HL-60 (cell line): ENCODE data around the gene SLC17A7.

ENCODE experiments used
- DNase-seq, 2 experiments: peaks; one replicate each; pipeline ENCODE4 v3.0.0-alpha.2; 2010 to 2020; ENCODE audit warnings: low read depth in 1 of 2, low spot score in 1 of 2
- H3K27ac ChIP-seq: fragments of 250-450 bp; sonication (Bioruptor Pico); replicated peaks from 2 replicates; pipeline ENCODE4 v1.5.1; 2020; ENCODE audit warnings: mild to moderate bottlenecking, moderate library complexity
- H3K27me3 ChIP-seq: fragments of 250-450 bp; sonication (Bioruptor Pico); 2 replicates; pipeline ENCODE4 v1.5.1; 2021; ENCODE audit warnings: mild to moderate bottlenecking, moderate library complexity; ENCODE audit not compliant: insufficient read depth, poor library complexity, severe bottlenecking
- H3K4me3 ChIP-seq: replicated peaks from 2 replicates; pipeline ENCODE4 v1.5.1; 2011; ENCODE audit warnings: mild to moderate bottlenecking, control low read depth, low read length; ENCODE audit not compliant: insufficient read depth
- CTCF ChIP-seq: IDR thresholded peaks from one replicate; pipeline ENCODE4 v1.5.1; 2011; ENCODE audit warnings: low read length, control low read depth, inconsistent platforms; ENCODE audit not compliant: insufficient read depth
- GABPA ChIP-seq: IDR thresholded peaks from 2 replicates; pipeline ENCODE4 v1.6.1; 2012; ENCODE audit warnings: low read depth
- POLR2AphosphoS5 ChIP-seq: IDR thresholded peaks from 2 replicates; pipeline ENCODE4 v1.6.1; 2012; ENCODE audit warnings: low read depth
- SPI1 ChIP-seq: IDR thresholded peaks from 2 replicates; pipeline ENCODE4 v1.6.1; 2012; ENCODE audit warnings: low read depth, mild to moderate bottlenecking, borderline replicate concordance
- TF ChIP-seq, protein P1 (sequence below): IDR thresholded peaks from 2 replicates; pipeline ENCODE4 v1.6.1; 2012; ENCODE audit warnings: low read depth; ENCODE audit not compliant: insufficient replicate concordance

Gene SLC17A7

GRCh38 chr19:49488863-49489537 is 47.7 kb upstream of the SLC17A7 start:
- peak overlapping the region; percentile 98 for H3K27ac ChIP-seq
- no peaks in the 10 kb centered on the region for H3K27me3 ChIP-seq
- peak overlapping the region; percentile 67 for H3K4me3 ChIP-seq
- TF ChIP-seq GABPA (no peak), CTCF (no peak), POLR2AphosphoS5 (no peak; the same call in 1 of the 2 replicates), SPI1 (no peak)
- TF ChIP-seq, protein P1, sequence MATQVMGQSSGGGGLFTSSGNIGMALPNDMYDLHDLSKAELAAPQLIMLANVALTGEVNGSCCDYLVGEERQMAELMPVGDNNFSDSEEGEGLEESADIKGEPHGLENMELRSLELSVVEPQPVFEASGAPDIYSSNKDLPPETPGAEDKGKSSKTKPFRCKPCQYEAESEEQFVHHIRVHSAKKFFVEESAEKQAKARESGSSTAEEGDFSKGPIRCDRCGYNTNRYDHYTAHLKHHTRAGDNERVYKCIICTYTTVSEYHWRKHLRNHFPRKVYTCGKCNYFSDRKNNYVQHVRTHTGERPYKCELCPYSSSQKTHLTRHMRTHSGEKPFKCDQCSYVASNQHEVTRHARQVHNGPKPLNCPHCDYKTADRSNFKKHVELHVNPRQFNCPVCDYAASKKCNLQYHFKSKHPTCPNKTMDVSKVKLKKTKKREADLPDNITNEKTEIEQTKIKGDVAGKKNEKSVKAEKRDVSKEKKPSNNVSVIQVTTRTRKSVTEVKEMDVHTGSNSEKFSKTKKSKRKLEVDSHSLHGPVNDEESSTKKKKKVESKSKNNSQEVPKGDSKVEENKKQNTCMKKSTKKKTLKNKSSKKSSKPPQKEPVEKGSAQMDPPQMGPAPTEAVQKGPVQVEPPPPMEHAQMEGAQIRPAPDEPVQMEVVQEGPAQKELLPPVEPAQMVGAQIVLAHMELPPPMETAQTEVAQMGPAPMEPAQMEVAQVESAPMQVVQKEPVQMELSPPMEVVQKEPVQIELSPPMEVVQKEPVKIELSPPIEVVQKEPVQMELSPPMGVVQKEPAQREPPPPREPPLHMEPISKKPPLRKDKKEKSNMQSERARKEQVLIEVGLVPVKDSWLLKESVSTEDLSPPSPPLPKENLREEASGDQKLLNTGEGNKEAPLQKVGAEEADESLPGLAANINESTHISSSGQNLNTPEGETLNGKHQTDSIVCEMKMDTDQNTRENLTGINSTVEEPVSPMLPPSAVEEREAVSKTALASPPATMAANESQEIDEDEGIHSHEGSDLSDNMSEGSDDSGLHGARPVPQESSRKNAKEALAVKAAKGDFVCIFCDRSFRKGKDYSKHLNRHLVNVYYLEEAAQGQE: no peak
- DNase-seq: no peak

DNA sequence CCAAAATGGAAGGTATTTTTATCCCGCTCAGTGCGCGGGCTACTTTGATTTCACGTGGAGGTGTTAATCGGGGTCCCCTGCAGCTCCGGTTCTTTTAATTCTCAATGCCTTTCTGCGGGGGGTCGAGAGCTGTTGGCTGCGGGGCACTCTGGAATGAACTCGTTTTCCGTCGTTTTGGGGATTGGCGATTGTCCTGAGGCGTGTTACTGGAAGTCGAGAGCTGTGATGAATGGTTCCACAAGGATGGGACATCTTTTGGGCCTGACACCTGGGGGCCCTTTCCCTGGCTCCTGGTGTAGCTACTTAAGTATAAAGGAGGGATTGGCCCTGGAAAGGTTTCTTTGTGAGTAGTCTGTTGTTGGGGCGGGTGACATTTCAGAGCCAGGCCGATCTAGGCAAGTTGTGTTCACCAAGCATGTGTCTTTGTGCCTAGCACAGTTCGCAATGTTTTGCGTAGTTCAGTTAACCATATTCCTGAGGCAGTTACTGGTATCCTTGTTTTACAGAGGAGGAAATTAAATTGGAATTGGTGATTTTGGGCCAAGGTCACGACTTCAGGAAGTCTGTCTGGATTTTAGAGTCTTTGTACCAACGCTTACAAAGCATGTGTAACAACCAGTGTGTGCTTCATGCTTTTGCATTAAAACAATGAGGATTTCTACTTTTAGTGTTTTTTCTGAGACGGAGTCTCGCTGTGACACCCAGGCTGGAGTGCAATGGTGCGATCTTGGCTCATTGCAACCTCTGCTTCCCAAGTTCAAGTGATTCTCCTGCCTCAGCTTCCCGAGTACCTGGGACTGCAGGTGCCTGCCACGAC is 46.9 kb upstream of the SLC17A7 start:
- TF ChIP-seq POLR2AphosphoS5 (peak; percentile 42; the same call in 1 of the 2 replicates), GABPA (no peak), CTCF (no peak)
- TF ChIP-seq, protein P1: peak; percentile 22
- H3K27ac ChIP-seq: peak overlapping the region; percentile 98
- no peaks in the 10 kb centered on the region for H3K27me3 ChIP-seq
- peak overlapping the region; percentile 67 for H3K4me3 ChIP-seq
- peak in 1 of 2 experiments; percentile 71 for DNase-seq

GRCh38 chr19:49487277-49488045 is 46.1 kb upstream of the SLC17A7 start, which contains the start of gene RPL13A:
Gene RPL13A (plus strand): TSS chr19:49487608. CDS start chr19:49487630, 22 bp downstream.
- TF ChIP-seq POLR2AphosphoS5 (peak; percentile 100), GABPA (peak; percentile 67), SPI1 (no peak)
- TF ChIP-seq, protein P1: peak; percentile 85
- Histone ChIP-seq H3K27me3 (no peaks in the 10 kb centered on the region), H3K4me3 (peak within 1 kb of the TSS; percentile 67), H3K27ac (peak within 1 kb of the TSS; percentile 98)
- DNase-seq: peak; percentile 99
